Measurements from ENCODE around the gene CHRM4. TPM values are rescaled to one million over a fixed set of nuclear protein-coding genes. Genes with fewer than 3 reads are reported as not detected.
"Not testable (repeated sequence)": the region's sequence is repeated elsewhere in the genome, so short reads cannot be mapped to it uniquely, and the experiment has no call there.

The CHRM4 gene
- total and polyA plus RNA-seq, 11 donors = 0.08 to 0.27 (median 0.17) TPM; not detected in 7

DNA sequence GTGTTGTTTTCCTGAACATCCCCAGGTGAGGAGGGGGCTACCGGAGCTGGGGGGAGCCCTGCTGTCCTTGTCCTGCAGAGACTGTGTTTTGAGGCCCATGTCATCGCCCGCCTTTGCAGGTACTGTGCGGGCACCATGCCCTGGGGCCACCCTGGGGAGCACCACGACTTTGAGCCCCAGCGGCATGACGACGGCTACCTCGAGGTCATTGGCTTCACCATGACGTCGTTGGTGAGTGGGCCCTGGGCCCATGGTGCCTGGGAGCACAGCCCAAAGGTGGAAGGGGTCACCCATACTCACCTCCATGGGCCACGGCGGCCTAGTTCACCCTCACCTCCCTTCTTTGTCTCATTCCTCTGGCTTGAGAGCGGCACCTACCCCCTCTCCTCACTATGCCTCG, 16.8 kb downstream of the CHRM4 start:
- Histone ChIP-seq H3K4me1 (peaks cover 0 to 5% (median 0%) of the 10 kb centered on the region in 12 donors), H3K27ac (no peak overlapping the region), H3K36me3 (peaks cover 0 to 85% (median 77%) of the 10 kb centered on the region in 9 donors), H3K27me3 (no peaks in the 10 kb centered on the region), H3K9me3 (no peaks in the 10 kb centered on the region), H3K4me3 (no peak overlapping the region)
- ATAC-seq (no peak), DNase-seq (no peak)
- WGBS, 4 donors = 89 to 93% (median 91%) methylated on average over 13 to 15 of the region's 15 CpGs
- intact Hi-C loops (cut with DNase I) = no loop called here
- TF ChIP-seq, protein P1, sequence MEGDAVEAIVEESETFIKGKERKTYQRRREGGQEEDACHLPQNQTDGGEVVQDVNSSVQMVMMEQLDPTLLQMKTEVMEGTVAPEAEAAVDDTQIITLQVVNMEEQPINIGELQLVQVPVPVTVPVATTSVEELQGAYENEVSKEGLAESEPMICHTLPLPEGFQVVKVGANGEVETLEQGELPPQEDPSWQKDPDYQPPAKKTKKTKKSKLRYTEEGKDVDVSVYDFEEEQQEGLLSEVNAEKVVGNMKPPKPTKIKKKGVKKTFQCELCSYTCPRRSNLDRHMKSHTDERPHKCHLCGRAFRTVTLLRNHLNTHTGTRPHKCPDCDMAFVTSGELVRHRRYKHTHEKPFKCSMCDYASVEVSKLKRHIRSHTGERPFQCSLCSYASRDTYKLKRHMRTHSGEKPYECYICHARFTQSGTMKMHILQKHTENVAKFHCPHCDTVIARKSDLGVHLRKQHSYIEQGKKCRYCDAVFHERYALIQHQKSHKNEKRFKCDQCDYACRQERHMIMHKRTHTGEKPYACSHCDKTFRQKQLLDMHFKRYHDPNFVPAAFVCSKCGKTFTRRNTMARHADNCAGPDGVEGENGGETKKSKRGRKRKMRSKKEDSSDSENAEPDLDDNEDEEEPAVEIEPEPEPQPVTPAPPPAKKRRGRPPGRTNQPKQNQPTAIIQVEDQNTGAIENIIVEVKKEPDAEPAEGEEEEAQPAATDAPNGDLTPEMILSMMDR (IDR thresholded peaks at IDR 0.05) = no peak
- no peak for TF ChIP-seq POLR2A (IDR thresholded peaks at IDR 0.05)

DNA sequence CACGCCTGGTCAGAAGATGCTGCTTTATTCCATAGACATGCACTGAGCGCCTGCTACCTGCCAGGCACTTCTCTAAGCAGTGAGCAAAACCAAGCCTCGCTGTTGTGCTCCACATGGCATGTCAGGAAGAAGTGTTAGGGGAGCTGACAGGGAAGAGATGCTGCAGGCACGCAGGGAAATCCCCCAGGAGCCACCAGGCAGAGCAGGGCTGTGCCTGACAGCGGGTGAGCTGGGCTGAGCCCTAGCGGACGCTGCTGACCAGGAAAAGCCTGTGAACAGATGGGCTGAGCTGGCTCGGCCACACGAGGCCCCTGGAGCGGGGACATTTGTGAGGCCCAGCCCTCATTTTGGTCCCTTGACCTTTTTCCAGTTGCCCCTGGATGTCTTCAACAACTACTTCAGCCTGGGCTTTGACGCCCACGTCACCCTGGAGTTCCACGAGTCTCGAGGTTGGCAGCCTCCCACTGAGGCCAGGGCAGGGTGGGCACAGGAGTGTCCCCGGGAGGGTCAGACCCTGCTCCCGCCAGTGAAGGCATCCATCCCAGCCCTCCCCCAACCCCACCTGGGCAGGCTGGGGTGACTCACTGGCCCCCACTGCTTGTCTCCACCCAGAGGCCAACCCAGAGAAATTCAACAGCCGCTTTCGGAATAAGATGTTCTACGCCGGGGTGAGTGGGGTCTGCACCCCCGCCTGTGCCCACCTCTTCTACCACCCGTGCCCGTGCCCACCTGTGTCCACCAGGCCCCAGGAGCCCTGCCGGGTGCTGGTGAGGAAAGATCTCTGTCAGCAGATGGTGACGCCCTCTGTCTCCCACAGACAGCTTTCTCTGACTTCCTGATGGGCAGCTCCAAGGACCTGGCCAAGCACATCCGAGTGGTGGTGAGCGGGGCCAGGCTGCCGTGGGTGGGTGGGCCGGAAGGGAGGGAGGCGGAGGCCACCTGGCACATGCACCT, 17.5 kb downstream of the CHRM4 start:
- intact Hi-C loops (cut with DNase I) = no loop called here
- Histone ChIP-seq H3K36me3 (peaks cover 0 to 92% (median 83%) of the 10 kb centered on the region in 9 donors), H3K4me3 (no peak overlapping the region), H3K27ac (no peak overlapping the region), H3K27me3 (no peaks in the 10 kb centered on the region), H3K9me3 (no peaks in the 10 kb centered on the region), H3K4me1 (peaks cover 0 to 4% (median 0%) of the 10 kb centered on the region in 12 donors)
- no peak for ATAC-seq
- WGBS, 4 donors = 84 to 91% (median 89%) methylated on average over 24 to 30 of the region's 30 CpGs
- peak in 1 of 5 donors; percentile 16 for DNase-seq
- TF ChIP-seq, protein P1 (IDR thresholded peaks at IDR 0.05) = no peak
- TF ChIP-seq POLR2A (IDR thresholded peaks at IDR 0.05) = no peak

DNA sequence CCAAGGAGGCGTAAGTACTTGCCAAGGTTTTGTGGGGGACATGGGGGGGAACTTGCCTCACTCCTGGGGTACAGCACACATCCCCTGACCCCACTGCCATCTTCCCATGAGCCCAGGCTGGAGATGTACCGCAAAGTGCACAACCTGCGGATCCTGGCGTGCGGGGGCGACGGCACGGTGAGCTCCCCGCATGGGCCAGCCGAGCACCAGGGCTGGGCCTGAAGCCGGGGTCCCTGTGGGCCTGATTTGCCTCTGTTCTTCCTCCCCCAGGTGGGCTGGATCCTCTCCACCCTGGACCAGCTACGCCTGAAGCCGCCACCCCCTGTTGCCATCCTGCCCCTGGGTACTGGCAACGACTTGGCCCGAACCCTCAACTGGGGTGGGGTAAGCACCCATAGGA, 19.1 kb downstream of the CHRM4 start:
- WGBS, 4 donors = 91 to 95% (median 93%) methylated on average over 12 to 15 of the region's 15 CpGs
- intact Hi-C loops (cut with DNase I); H3K27me3 ChIP-seq; H3K4me3 ChIP-seq; H3K9me3 ChIP-seq; H3K27ac ChIP-seq; ATAC-seq; DNase-seq; H3K4me1 ChIP-seq: not testable (repeated sequence)
- peaks cover 0 to 98% (median 90%) of the 10 kb centered on the region in 9 donors for H3K36me3 ChIP-seq

GRCh38 chr11:46372086-46372485, 19.5 kb downstream of the CHRM4 start:
- DNase-seq (peak in 1 of 5 donors; percentile 25), ATAC-seq (no peak)

DNA sequence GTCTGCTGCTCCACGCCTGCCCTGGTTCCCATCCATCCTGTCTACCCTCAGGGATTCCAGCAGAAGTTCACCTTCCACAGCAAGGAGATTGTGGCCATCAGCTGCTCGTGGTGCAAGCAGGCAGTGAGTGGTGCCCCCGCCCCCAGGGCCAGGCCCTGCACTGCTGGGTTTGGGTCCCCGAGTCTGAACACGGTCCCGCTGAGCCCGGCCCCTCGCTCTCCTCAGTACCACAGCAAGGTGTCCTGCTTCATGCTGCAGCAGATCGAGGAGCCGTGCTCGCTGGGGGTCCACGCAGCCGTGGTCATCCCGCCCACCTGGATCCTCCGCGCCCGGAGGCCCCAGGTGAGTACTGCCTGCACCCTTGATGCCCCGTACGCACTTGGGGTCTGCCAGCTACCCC, 20.3 kb downstream of the CHRM4 start:
- H3K9me3 ChIP-seq; H3K27me3 ChIP-seq; H3K27ac ChIP-seq; ATAC-seq; H3K4me3 ChIP-seq; intact Hi-C loops (cut with DNase I): not testable (repeated sequence)
- peak in 1 of 5 donors; percentile 15 for DNase-seq
- 96 to 100% (median 97%) methylated on average over 10 to 19 of the region's 19 CpGs for whole genome bisulfite sequencing, 4 donors
- H3K4me1 ChIP-seq = peaks cover 0 to 21% (median 14%) of the 10 kb centered on the region in 12 donors
- H3K36me3 ChIP-seq = peaks cover 0 to 95% (median 82%) of the 10 kb centered on the region in 9 donors

More at GRCh38 chr11:46372086-46372485, 19.5 kb downstream of the CHRM4 start:
- intact Hi-C loops (cut with DNase I) = no loop called here
- Histone ChIP-seq H3K4me1 (peaks cover 0 to 14% (median 9%) of the 10 kb centered on the region in 12 donors), H3K27ac (no peak overlapping the region), H3K4me3 (no peak overlapping the region), H3K9me3 (no peaks in the 10 kb centered on the region), H3K36me3 (peaks cover 0 to 95% (median 86%) of the 10 kb centered on the region in 9 donors), H3K27me3 (no peaks in the 10 kb centered on the region)
- WGBS, 4 donors = 71 to 83% (median 82%) methylated on average over 9 to 10 of the region's 10 CpGs
- TF ChIP-seq POLR2A (IDR thresholded peaks at IDR 0.05) = no peak
- TF ChIP-seq, protein P1 (IDR thresholded peaks at IDR 0.05) = no peak
